ENCODE results near the gene CNTN3. TPM values are rescaled to one million over a fixed set of nuclear protein-coding genes. Genes with fewer than 3 reads are reported as not detected.

Gene CNTN3
- not detected for polyA plus RNA-seq

- Mint-ChIP-seq H3K36me3 (no peaks in the 10 kb centered on the region), H3K27ac (no peak within 1 kb of the TSS), H3K4me3 (no peak within 1 kb of the TSS), H3K4me1 (no peaks in the 10 kb centered on the region), H3K27me3 (peaks cover 4% of the 10 kb centered on the region), H3K9me3 (peaks cover 0 to 7% (median 5%) of the 10 kb centered on the region in 3 donors)
Measured at GRCh38 chr3:74614107-74614967, at the start of gene CNTN3. TSS of gene CNTN3 (minus strand) at chr3:74614659. CDS start at chr3:74521112, 93,547 bp downstream.

- Mint-ChIP-seq H3K36me3 (no peaks in the 10 kb centered on the region), H3K9me3 (peaks cover 3 to 14% (median 5%) of the 10 kb centered on the region in 3 donors), H3K4me1 (no peaks in the 10 kb centered on the region), H3K27me3 (no peaks in the 10 kb centered on the region), H3K27ac (no peak overlapping the region), H3K4me3 (no peak overlapping the region)
Measured at GRCh38 chr3:74663178-74663577, 48.7 kb upstream of the CNTN3 start.

- Mint-ChIP-seq H3K4me1 (no peaks in the 10 kb centered on the region), H3K27me3 (no peaks in the 10 kb centered on the region), H3K27ac (no peak overlapping the region), H3K36me3 (no peaks in the 10 kb centered on the region), H3K4me3 (no peak overlapping the region), H3K9me3 (peaks cover 3 to 6% (median 6%) of the 10 kb centered on the region in 3 donors)
Measured at GRCh38 chr3:74661672-74662071, 47.2 kb upstream of the CNTN3 start.

- Mint-ChIP-seq H3K9me3 (peaks cover 4 to 8% (median 7%) of the 10 kb centered on the region in 3 donors), H3K36me3 (no peaks in the 10 kb centered on the region), H3K4me1 (no peaks in the 10 kb centered on the region), H3K27me3 (no peaks in the 10 kb centered on the region), H3K4me3 (no peak overlapping the region), H3K27ac (no peak overlapping the region)
Measured at GRCh38 chr3:74651885-74652284, 37.4 kb upstream of the CNTN3 start.

GRCh38 chr3:74651292-74651691 lies 36.8 kb upstream of the CNTN3 start:
- H3K27ac Mint-ChIP-seq = no peak overlapping the region
- H3K4me3 Mint-ChIP-seq = no peak overlapping the region
- H3K27me3 Mint-ChIP-seq = no peaks in the 10 kb centered on the region
- H3K4me1 Mint-ChIP-seq = no peaks in the 10 kb centered on the region
- peaks cover 4 to 8% (median 7%) of the 10 kb centered on the region in 3 donors for H3K9me3 Mint-ChIP-seq
- H3K36me3 Mint-ChIP-seq = no peaks in the 10 kb centered on the region

GRCh38 chr3:74648107-74648506 lies 33.6 kb upstream of the CNTN3 start:
- H3K9me3 Mint-ChIP-seq = peaks cover 5 to 8% (median 7%) of the 10 kb centered on the region in 3 donors
- H3K4me3 Mint-ChIP-seq = no peak overlapping the region
- no peaks in the 10 kb centered on the region for H3K4me1 Mint-ChIP-seq
- H3K27ac Mint-ChIP-seq = peak overlapping the region in 1 of 3 donors; percentile 57
- no peaks in the 10 kb centered on the region for H3K27me3 Mint-ChIP-seq
- H3K36me3 Mint-ChIP-seq = no peaks in the 10 kb centered on the region

GRCh38 chr3:74646094-74646493 lies 31.6 kb upstream of the CNTN3 start:
- Mint-ChIP-seq H3K27me3 (no peaks in the 10 kb centered on the region), H3K36me3 (no peaks in the 10 kb centered on the region), H3K4me1 (no peaks in the 10 kb centered on the region), H3K4me3 (no peak overlapping the region), H3K9me3 (peaks cover 2 to 8% (median 5%) of the 10 kb centered on the region in 3 donors), H3K27ac (no peak overlapping the region)

- Mint-ChIP-seq H3K4me3 (no peak overlapping the region), H3K36me3 (peaks cover 3% of the 10 kb centered on the region), H3K4me1 (no peaks in the 10 kb centered on the region), H3K9me3 (peaks cover under 1 to 5% (median 5%) of the 10 kb centered on the region in 3 donors), H3K27ac (no peak overlapping the region), H3K27me3 (no peaks in the 10 kb centered on the region)
Measured at GRCh38 chr3:74643636-74644035, 29.2 kb upstream of the CNTN3 start.

GRCh38 chr3:74642876-74643275 lies 28.4 kb upstream of the CNTN3 start:
- no peaks in the 10 kb centered on the region for H3K27me3 Mint-ChIP-seq
- H3K9me3 Mint-ChIP-seq = peaks cover 0 to 5% (median 3%) of the 10 kb centered on the region in 3 donors
- no peak overlapping the region for H3K27ac Mint-ChIP-seq
- no peak overlapping the region for H3K4me3 Mint-ChIP-seq
- H3K4me1 Mint-ChIP-seq = no peaks in the 10 kb centered on the region
- peaks cover 3% of the 10 kb centered on the region for H3K36me3 Mint-ChIP-seq

- no peaks in the 10 kb centered on the region for H3K4me1 Mint-ChIP-seq
- H3K27me3 Mint-ChIP-seq = no peaks in the 10 kb centered on the region
- H3K36me3 Mint-ChIP-seq = peaks cover 3% of the 10 kb centered on the region
- H3K27ac Mint-ChIP-seq = no peak overlapping the region
- peaks cover 3 to 6% (median 5%) of the 10 kb centered on the region in 3 donors for H3K9me3 Mint-ChIP-seq
- no peak overlapping the region for H3K4me3 Mint-ChIP-seq
Measured at GRCh38 chr3:74640211-74640610, 25.8 kb upstream of the CNTN3 start.

- no peak overlapping the region for H3K4me3 Mint-ChIP-seq
- H3K4me1 Mint-ChIP-seq = no peaks in the 10 kb centered on the region
- H3K27ac Mint-ChIP-seq = no peak overlapping the region
- peaks cover 3% of the 10 kb centered on the region for H3K36me3 Mint-ChIP-seq
- no peaks in the 10 kb centered on the region for H3K27me3 Mint-ChIP-seq
- peaks cover 3 to 6% (median 5%) of the 10 kb centered on the region in 3 donors for H3K9me3 Mint-ChIP-seq
Measured at GRCh38 chr3:74639681-74640080, 25.2 kb upstream of the CNTN3 start.

GRCh38 chr3:74636981-74637380 lies 22.5 kb upstream of the CNTN3 start:
- Mint-ChIP-seq H3K36me3 (peaks cover 3% of the 10 kb centered on the region), H3K27me3 (no peaks in the 10 kb centered on the region)

GRCh38 chr3:74633021-74633420 lies 18.6 kb upstream of the CNTN3 start:
- no peaks in the 10 kb centered on the region for H3K4me1 Mint-ChIP-seq
- H3K4me3 Mint-ChIP-seq = no peak overlapping the region
- H3K27ac Mint-ChIP-seq = no peak overlapping the region
- H3K36me3 Mint-ChIP-seq = no peaks in the 10 kb centered on the region
- H3K9me3 Mint-ChIP-seq = peaks cover 0 to 7% (median 5%) of the 10 kb centered on the region in 3 donors
- no peaks in the 10 kb centered on the region for H3K27me3 Mint-ChIP-seq

More at GRCh38 chr3:74636981-74637380, 22.5 kb upstream of the CNTN3 start:
- Mint-ChIP-seq H3K27ac (no peak overlapping the region), H3K9me3 (peaks cover 0 to 7% (median 6%) of the 10 kb centered on the region in 3 donors), H3K4me1 (no peaks in the 10 kb centered on the region), H3K4me3 (no peak overlapping the region)

GRCh38 chr3:74631351-74632140 lies 17.1 kb upstream of the CNTN3 start:
- Mint-ChIP-seq H3K27ac (no peak overlapping the region), H3K9me3 (peaks cover 0 to 11% (median 5%) of the 10 kb centered on the region in 3 donors), H3K4me3 (no peak overlapping the region), H3K36me3 (no peaks in the 10 kb centered on the region), H3K4me1 (no peaks in the 10 kb centered on the region), H3K27me3 (no peaks in the 10 kb centered on the region)

GRCh38 chr3:74630602-74631001 lies 16.1 kb upstream of the CNTN3 start:
- no peak overlapping the region for H3K27ac Mint-ChIP-seq
- H3K36me3 Mint-ChIP-seq = no peaks in the 10 kb centered on the region
- peaks cover 0 to 6% (median 5%) of the 10 kb centered on the region in 3 donors for H3K9me3 Mint-ChIP-seq
- no peaks in the 10 kb centered on the region for H3K27me3 Mint-ChIP-seq
- H3K4me3 Mint-ChIP-seq = no peak overlapping the region
- no peaks in the 10 kb centered on the region for H3K4me1 Mint-ChIP-seq
